ENCODE data around the gene PHYHD1. TPM values are rescaled to one million over a fixed set of nuclear protein-coding genes. Genes with fewer than 3 reads are reported as not detected.

PHYHD1 gene
- total and polyA plus RNA-seq, 2 of the 13 experiments (the other 11 are each of a cell fraction or from before 2014, with no cell fraction given): 10.6 to 25.3 TPM

DNA sequence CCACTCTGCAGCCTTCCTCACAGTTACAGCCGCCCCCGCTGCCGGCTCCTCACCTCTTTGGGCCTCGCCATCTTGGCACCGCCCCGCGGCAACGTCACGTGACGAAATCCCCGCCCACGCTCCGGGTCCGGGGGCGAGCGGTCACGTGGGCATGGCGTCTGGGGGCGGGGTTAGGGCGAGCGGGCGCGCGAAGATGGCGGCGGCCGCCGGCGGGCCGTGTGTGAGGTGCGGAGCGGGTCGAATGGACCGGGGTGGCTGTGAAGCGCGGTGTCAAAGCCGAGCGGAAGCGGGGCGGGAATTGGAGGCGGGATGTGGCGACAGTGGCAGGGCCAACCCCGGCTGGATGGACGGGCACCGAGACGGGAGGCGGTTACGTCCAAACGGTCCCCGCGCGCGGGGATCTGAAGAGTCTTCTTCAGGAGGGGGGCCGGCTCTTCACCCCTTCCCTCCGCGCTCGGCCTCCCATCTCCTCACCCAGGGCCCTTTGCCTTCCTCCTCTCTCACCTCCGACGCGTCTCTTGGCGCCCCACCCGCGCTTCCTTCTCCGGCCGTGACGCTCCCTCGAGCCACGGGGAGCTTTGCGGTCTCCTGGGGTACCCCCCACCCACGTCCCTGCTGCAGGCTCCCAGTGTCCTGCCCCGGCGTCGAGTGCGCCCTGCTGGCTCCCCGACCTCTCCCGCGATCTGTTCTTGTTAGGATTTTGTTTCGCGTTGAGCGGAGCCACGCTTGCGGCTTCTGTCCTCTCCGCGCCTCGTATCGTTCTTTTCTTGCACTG lies 26.9 kb downstream of the PHYHD1 start, which contains the start of the genes DOLK and NUP188 (continued):
- TF ChIP-seq HMGXB3 (CRISPR knock-in tag; IDR thresholded peaks at IDR 0.05; ENCODE audit: borderline replicate concordance) (0 out of 2 replicates have a peak, but pooled peaks have one; percentile 25), MZF1 (CRISPR knock-in tag; IDR thresholded peaks at IDR 0.05; ENCODE audit: borderline replicate concordance) (no peak), ZNF337 (CRISPR knock-in tag; IDR thresholded peaks at IDR 0.05; ENCODE audit: borderline replicate concordance, low read depth) (no peak), GZF1 (CRISPR knock-in tag; IDR thresholded peaks at IDR 0.05) (no peak), POLR2A (IDR thresholded peaks at IDR 0.05; ENCODE audit: insufficient read depth in 1 of 2, low read depth in 2 of 2, low read length in 2 of 2) (peak; percentile 74 to 95), GATAD1 (CRISPR knock-in tag; IDR thresholded peaks at IDR 0.05) (peak; percentile 91), MXD1 (CRISPR knock-in tag; IDR thresholded peaks at IDR 0.05) (0 out of 2 replicates have a peak, but pooled peaks have one; percentile 14), HNRNPL (IDR thresholded peaks at IDR 0.05; ENCODE audit: low read depth, low read length) (no peak), ZFP90 (CRISPR knock-in tag; IDR thresholded peaks at IDR 0.05; ENCODE audit: borderline replicate concordance) (no peak), BCL6 (CRISPR knock-in tag; IDR thresholded peaks at IDR 0.05) (peak; percentile 18; the same call in 1 of the 2 replicates), KLF9 (CRISPR knock-in tag; IDR thresholded peaks at IDR 0.05; ENCODE audit: low read depth) (peak; percentile 39; the same call in 1 of the 2 replicates), PAX8 (CRISPR knock-in tag; IDR thresholded peaks at IDR 0.05; ENCODE audit: borderline replicate concordance) (no peak), ZBTB10 (CRISPR knock-in tag; IDR thresholded peaks at IDR 0.05; ENCODE audit: borderline replicate concordance) (no peak), ZNF121 (CRISPR knock-in tag; IDR thresholded peaks at IDR 0.05) (no peak), NFE2L1 (CRISPR knock-in tag; IDR thresholded peaks at IDR 0.05; ENCODE audit: borderline replicate concordance) (no peak), MAFG (CRISPR knock-in tag; IDR thresholded peaks at IDR 0.05) (no peak), KLF6 (CRISPR knock-in tag; IDR thresholded peaks at IDR 0.05) (peak; percentile 60), SAP130 (CRISPR knock-in tag; IDR thresholded peaks at IDR 0.05; ENCODE audit: low read depth) (peak; percentile 96), IKZF4 (CRISPR knock-in tag; IDR thresholded peaks at IDR 0.05; ENCODE audit: borderline replicate concordance, low read depth, not compliant biosample characterization) (no peak)
- TF ChIP-seq, protein P1, sequence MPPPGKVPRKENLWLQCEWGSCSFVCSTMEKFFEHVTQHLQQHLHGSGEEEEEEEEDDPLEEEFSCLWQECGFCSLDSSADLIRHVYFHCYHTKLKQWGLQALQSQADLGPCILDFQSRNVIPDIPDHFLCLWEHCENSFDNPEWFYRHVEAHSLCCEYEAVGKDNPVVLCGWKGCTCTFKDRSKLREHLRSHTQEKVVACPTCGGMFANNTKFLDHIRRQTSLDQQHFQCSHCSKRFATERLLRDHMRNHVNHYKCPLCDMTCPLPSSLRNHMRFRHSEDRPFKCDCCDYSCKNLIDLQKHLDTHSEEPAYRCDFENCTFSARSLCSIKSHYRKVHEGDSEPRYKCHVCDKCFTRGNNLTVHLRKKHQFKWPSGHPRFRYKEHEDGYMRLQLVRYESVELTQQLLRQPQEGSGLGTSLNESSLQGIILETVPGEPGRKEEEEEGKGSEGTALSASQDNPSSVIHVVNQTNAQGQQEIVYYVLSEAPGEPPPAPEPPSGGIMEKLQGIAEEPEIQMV (CRISPR knock-in tag; IDR thresholded peaks at IDR 0.05; ENCODE audit: low read depth): 0 out of 2 replicates have a peak, but pooled peaks have one; percentile 49
